ENCODE measurements around the gene SERGEF.

- TF ChIP-seq EZH2 (IDR thresholded peaks at IDR 0.05; ENCODE audit: insufficient read depth, poor library complexity, severe bottlenecking) (no peak), EZH2phosphoT487 (IDR thresholded peaks at IDR 0.05; ENCODE audit: insufficient read depth, low read depth) (no peak)
Observed at GRCh38 chr11:17930544-17931125, 82.2 kb downstream of the SERGEF start.
